ENCODE data around the gene CST8.

DNA sequence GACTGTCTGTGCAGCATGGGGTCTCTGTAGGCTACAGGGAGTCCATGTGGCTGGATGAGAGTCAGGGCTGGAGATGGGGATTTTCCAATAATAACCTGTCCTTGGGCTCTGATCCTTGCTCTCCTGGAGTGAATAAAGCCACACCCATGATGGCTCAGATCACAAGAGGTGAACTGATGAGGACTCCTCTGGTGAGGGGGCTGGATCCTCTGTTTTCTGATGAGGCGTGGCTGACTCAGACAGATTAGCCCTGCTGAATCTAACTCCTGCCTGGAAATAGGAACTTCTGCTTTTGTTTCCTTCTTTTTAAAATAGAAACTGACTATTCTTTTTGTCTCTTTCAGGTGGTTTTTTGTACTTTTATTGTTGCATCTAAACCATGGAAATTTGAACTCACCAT lies 50.4 kb downstream of the CST8 start:
- TF ChIP-seq, protein P1, sequence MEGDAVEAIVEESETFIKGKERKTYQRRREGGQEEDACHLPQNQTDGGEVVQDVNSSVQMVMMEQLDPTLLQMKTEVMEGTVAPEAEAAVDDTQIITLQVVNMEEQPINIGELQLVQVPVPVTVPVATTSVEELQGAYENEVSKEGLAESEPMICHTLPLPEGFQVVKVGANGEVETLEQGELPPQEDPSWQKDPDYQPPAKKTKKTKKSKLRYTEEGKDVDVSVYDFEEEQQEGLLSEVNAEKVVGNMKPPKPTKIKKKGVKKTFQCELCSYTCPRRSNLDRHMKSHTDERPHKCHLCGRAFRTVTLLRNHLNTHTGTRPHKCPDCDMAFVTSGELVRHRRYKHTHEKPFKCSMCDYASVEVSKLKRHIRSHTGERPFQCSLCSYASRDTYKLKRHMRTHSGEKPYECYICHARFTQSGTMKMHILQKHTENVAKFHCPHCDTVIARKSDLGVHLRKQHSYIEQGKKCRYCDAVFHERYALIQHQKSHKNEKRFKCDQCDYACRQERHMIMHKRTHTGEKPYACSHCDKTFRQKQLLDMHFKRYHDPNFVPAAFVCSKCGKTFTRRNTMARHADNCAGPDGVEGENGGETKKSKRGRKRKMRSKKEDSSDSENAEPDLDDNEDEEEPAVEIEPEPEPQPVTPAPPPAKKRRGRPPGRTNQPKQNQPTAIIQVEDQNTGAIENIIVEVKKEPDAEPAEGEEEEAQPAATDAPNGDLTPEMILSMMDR (IDR thresholded peaks at IDR 0.05; ENCODE audit: borderline replicate concordance, extremely low read depth, low read length, poor library complexity, severe bottlenecking) = no peak
- no peak for TF ChIP-seq EZH2 (IDR thresholded peaks at IDR 0.05; ENCODE audit: borderline replicate concordance, low read depth, low read length, severe bottlenecking)

Data from DND-41 (cell line).